GM12878 (cell line): Measurements from ENCODE around the gene DUS2.

ENCODE experiments used
- NFYB ChIP-seq: IDR thresholded peaks from 2 replicates; pipeline ENCODE4 v1.6.1; 2011; ENCODE audit warnings: low read depth, mild to moderate bottlenecking, low read length, improper control_type of control experiment, moderate library complexity; ENCODE audit not compliant: insufficient read depth
- TF ChIP-seq, protein P1 (sequence below): IDR thresholded peaks from 2 replicates; pipeline ENCODE4 v1.6.1; 2012; ENCODE audit warnings: mild to moderate bottlenecking, low read depth, low read length

DNA sequence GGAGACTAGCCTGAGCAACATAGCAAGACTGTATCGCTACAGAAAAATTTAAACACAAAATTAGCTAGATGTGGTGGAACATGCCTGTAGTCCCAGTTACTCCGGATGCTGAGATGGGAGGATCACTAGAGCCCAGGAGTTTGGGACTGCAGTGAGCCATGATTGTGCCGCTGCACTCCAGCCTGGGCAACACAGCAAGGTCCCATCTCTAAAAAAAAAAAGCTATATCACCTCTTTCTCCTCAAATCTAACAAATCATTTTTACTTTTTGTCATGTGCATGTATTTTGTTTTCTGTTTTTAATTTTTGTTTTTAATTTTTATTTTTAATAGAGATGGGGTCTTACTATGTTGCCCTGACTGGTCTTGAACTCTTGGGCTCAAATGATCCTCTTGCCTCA lies 5.9 kb downstream of the DUS2 start:
- no peak for TF ChIP-seq NFYB
- TF ChIP-seq, protein P1, sequence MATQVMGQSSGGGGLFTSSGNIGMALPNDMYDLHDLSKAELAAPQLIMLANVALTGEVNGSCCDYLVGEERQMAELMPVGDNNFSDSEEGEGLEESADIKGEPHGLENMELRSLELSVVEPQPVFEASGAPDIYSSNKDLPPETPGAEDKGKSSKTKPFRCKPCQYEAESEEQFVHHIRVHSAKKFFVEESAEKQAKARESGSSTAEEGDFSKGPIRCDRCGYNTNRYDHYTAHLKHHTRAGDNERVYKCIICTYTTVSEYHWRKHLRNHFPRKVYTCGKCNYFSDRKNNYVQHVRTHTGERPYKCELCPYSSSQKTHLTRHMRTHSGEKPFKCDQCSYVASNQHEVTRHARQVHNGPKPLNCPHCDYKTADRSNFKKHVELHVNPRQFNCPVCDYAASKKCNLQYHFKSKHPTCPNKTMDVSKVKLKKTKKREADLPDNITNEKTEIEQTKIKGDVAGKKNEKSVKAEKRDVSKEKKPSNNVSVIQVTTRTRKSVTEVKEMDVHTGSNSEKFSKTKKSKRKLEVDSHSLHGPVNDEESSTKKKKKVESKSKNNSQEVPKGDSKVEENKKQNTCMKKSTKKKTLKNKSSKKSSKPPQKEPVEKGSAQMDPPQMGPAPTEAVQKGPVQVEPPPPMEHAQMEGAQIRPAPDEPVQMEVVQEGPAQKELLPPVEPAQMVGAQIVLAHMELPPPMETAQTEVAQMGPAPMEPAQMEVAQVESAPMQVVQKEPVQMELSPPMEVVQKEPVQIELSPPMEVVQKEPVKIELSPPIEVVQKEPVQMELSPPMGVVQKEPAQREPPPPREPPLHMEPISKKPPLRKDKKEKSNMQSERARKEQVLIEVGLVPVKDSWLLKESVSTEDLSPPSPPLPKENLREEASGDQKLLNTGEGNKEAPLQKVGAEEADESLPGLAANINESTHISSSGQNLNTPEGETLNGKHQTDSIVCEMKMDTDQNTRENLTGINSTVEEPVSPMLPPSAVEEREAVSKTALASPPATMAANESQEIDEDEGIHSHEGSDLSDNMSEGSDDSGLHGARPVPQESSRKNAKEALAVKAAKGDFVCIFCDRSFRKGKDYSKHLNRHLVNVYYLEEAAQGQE = no peak
